ENCODE results near the gene FGD3.

The FGD3 gene

GRCh38 chr9:92965061-92965758 is 17.9 kb downstream of the FGD3 start:
- Histone ChIP-seq H3K27me3 (ENCODE audit: insufficient read depth, low read depth) (no peaks in the 10 kb centered on the region), H3K79me2 (ENCODE audit: insufficient read depth, low read depth) (peaks cover 61% of the 10 kb centered on the region), H3K4me2 (peak overlapping the region; percentile 61), H3K36me3 (ENCODE audit: insufficient read depth) (no peaks in the 10 kb centered on the region), H3K4me1 (ENCODE audit: low read depth, poor library complexity, severe bottlenecking) (peaks cover 43% of the 10 kb centered on the region), H3K27ac (peak overlapping the region; percentile 83), H3K4me3 (IDR thresholded peaks at IDR 0.05; ENCODE audit: insufficient read depth, low read depth, low read length) (no peak overlapping the region), H2AFZ (ENCODE audit: low read depth) (peak overlapping the region; percentile 68; the same call in 1 of the 2 replicates), H3K9ac (peak overlapping the region; percentile 82), H4K20me1 (ENCODE audit: insufficient read depth) (no peaks in the 10 kb centered on the region)
- no peak for TF ChIP-seq CTCF (conservative IDR thresholded peaks at IDR 0.05; ENCODE audit: low read depth, low read length)

GRCh38 chr9:92965759-92966517 is 18.6 kb downstream of the FGD3 start:
- Histone ChIP-seq H3K4me3 (IDR thresholded peaks at IDR 0.05; ENCODE audit: insufficient read depth, low read depth, low read length) (no peak overlapping the region), H3K9ac (peak overlapping the region; percentile 82; the same call in 1 of the 2 replicates), H3K79me2 (ENCODE audit: insufficient read depth, low read depth) (peaks cover 68% of the 10 kb centered on the region), H3K4me1 (ENCODE audit: low read depth, poor library complexity, severe bottlenecking) (peaks cover 50% of the 10 kb centered on the region), H3K4me2 (peak overlapping the region; percentile 61), H3K27ac (no peak overlapping the region), H4K20me1 (ENCODE audit: insufficient read depth) (no peaks in the 10 kb centered on the region), H2AFZ (ENCODE audit: low read depth) (no peak overlapping the region), H3K27me3 (ENCODE audit: insufficient read depth, low read depth) (no peaks in the 10 kb centered on the region), H3K36me3 (ENCODE audit: insufficient read depth) (no peaks in the 10 kb centered on the region)
- TF ChIP-seq CTCF (conservative IDR thresholded peaks at IDR 0.05; ENCODE audit: low read depth, low read length), result no peak

GRCh38 chr9:92966518-92966800 is 19.1 kb downstream of the FGD3 start:
- no peak for TF ChIP-seq CTCF (conservative IDR thresholded peaks at IDR 0.05; ENCODE audit: low read depth, low read length)
- Histone ChIP-seq H3K79me2 (ENCODE audit: insufficient read depth, low read depth) (peaks cover 73% of the 10 kb centered on the region), H3K9ac (no peak overlapping the region), H4K20me1 (ENCODE audit: insufficient read depth) (no peaks in the 10 kb centered on the region), H3K36me3 (ENCODE audit: insufficient read depth) (no peaks in the 10 kb centered on the region), H3K27ac (no peak overlapping the region), H3K27me3 (ENCODE audit: insufficient read depth, low read depth) (no peaks in the 10 kb centered on the region), H3K4me2 (no peak overlapping the region), H3K4me3 (IDR thresholded peaks at IDR 0.05; ENCODE audit: insufficient read depth, low read depth, low read length) (no peak overlapping the region), H3K4me1 (ENCODE audit: low read depth, poor library complexity, severe bottlenecking) (peaks cover 51% of the 10 kb centered on the region), H2AFZ (ENCODE audit: low read depth) (no peak overlapping the region)

GRCh38 chr9:92968081-92968480 is 20.8 kb downstream of the FGD3 start:
- Histone ChIP-seq H3K4me3 (IDR thresholded peaks at IDR 0.05; ENCODE audit: insufficient read depth, low read depth, low read length) (no peak overlapping the region), H3K79me2 (ENCODE audit: insufficient read depth, low read depth) (peaks cover 79% of the 10 kb centered on the region), H3K4me2 (no peak overlapping the region), H3K36me3 (ENCODE audit: insufficient read depth) (no peaks in the 10 kb centered on the region), H3K27ac (no peak overlapping the region), H3K4me1 (ENCODE audit: low read depth, poor library complexity, severe bottlenecking) (peaks cover 40% of the 10 kb centered on the region), H3K27me3 (ENCODE audit: insufficient read depth, low read depth) (no peaks in the 10 kb centered on the region), H2AFZ (ENCODE audit: low read depth) (no peak overlapping the region), H3K9ac (no peak overlapping the region), H4K20me1 (ENCODE audit: insufficient read depth) (no peaks in the 10 kb centered on the region)
- no peak for TF ChIP-seq CTCF (conservative IDR thresholded peaks at IDR 0.05; ENCODE audit: low read depth, low read length)
